WTC11 (cell line): ENCODE measurements around the gene HRAS. TPM values are rescaled to one million over a fixed set of nuclear protein-coding genes. Genes with fewer than 3 reads are reported as not detected.

ENCODE experiments used
- ATAC-seq: fragments of 200-7000 bp; cut with Tn5 transposase; 2 replicates; pipeline ENCODE4 v1.10.0; 2021; ENCODE audit warnings: mild to moderate bottlenecking, moderate library complexity
- CTCF ChIA-PET: fragments of 300-600 bp; sonication (Branson Sonifier 250); formaldehyde crosslinking; loops from one replicate; lab custom pipeline; 2021; ENCODE audit warnings: antibody characterized with exemption; lab: Charles Lee
- POLR2A ChIA-PET: fragments of 350-600 bp; sonication (Branson Sonifier 250); formaldehyde crosslinking; loops from one replicate; lab custom pipeline; 2021; ENCODE audit warnings: antibody characterized with exemption; lab: Charles Lee
- DNase-seq: peaks from one replicate; pipeline ENCODE4 v3.0.0; 2021; ENCODE audit warnings: low spot score
- H3K27ac Mint-ChIP-seq: 2 replicates; pipeline ENCODE4 v1.8.0; 2021; ENCODE audit warnings: mixed read lengths
- H3K27me3 Mint-ChIP-seq: 2 replicates; pipeline ENCODE4 v1.8.0; 2021; ENCODE audit warnings: low read depth, mild to moderate bottlenecking, moderate library complexity, mixed read lengths
- H3K36me3 Mint-ChIP-seq: 2 replicates; pipeline ENCODE4 v1.8.0; 2021; ENCODE audit warnings: mixed read lengths
- H3K4me1 Mint-ChIP-seq: 2 replicates; pipeline ENCODE4 v1.8.0; 2022; ENCODE audit warnings: mixed read lengths
- H3K4me3 Mint-ChIP-seq: 2 replicates; pipeline ENCODE4 v1.8.0; 2021; ENCODE audit warnings: mild to moderate bottlenecking, moderate library complexity, mixed read lengths
- H3K9me3 Mint-ChIP-seq: 2 replicates; pipeline ENCODE4 v1.8.0; 2021; ENCODE audit warnings: mixed read lengths
- E2F1 ChIP-seq: sonication (generic); formaldehyde crosslinking; IDR thresholded peaks from 2 replicates; pipeline ENCODE4 v1.8.0; 2022; ENCODE audit warnings: mild to moderate bottlenecking, missing genetic modification reagents
- ELF4 ChIP-seq: sonication (generic); formaldehyde crosslinking; IDR thresholded peaks from 2 replicates; pipeline ENCODE4 v1.8.1; 2022; ENCODE audit warnings: low read depth, mild to moderate bottlenecking, moderate library complexity, missing genetic modification reagents
- GRHL2 ChIP-seq: fragments of 250-450 bp; sonication (Bioruptor Pico); IDR thresholded peaks from 2 replicates; pipeline ENCODE4 v1.8.0; 2022; ENCODE audit warnings: mild to moderate bottlenecking, moderate library complexity; ENCODE audit not compliant: insufficient replicate concordance, severe bottlenecking
- MLX ChIP-seq: sonication (generic); formaldehyde crosslinking; IDR thresholded peaks from 2 replicates; pipeline ENCODE4 v1.8.1; 2023; ENCODE audit warnings: mild to moderate bottlenecking, missing genetic modification reagents, moderate library complexity
- MXD4 ChIP-seq: fragments of 250-450 bp; sonication (Bioruptor Pico); IDR thresholded peaks from 2 replicates; pipeline ENCODE4 v1.8.0; 2021; ENCODE audit warnings: mild to moderate bottlenecking, moderate library complexity, borderline replicate concordance
- MYBL2 ChIP-seq: sonication (generic); formaldehyde crosslinking; IDR thresholded peaks from 2 replicates; pipeline ENCODE4 v1.8.1; 2023; ENCODE audit warnings: mild to moderate bottlenecking, moderate library complexity, missing genetic modification reagents
- NFATC4 ChIP-seq: fragments of 250-450 bp; sonication (Bioruptor Pico); IDR thresholded peaks from 2 replicates; pipeline ENCODE4 v1.9.0; 2021; ENCODE audit warnings: mild to moderate bottlenecking
- NR2C2 ChIP-seq: sonication (generic); formaldehyde crosslinking; IDR thresholded peaks from 2 replicates; pipeline ENCODE4 v1.8.0; 2022; ENCODE audit warnings: mild to moderate bottlenecking, missing genetic modification reagents
- OVOL2 ChIP-seq: fragments of 250-450 bp; sonication (Bioruptor Pico); IDR thresholded peaks from 2 replicates; pipeline ENCODE4 v1.9.0; 2021; ENCODE audit warnings: mild to moderate bottlenecking, borderline replicate concordance
- ZBTB21 ChIP-seq: sonication (generic); formaldehyde crosslinking; IDR thresholded peaks from 2 replicates; pipeline ENCODE4 v1.8.1; 2023; ENCODE audit warnings: mild to moderate bottlenecking, missing genetic modification reagents, borderline replicate concordance
- ZNF416 ChIP-seq: fragments of 250-450 bp; sonication (Bioruptor Pico); IDR thresholded peaks from 2 replicates; pipeline ENCODE4 v1.9.0; 2021; ENCODE audit warnings: mild to moderate bottlenecking, inconsistent platforms
- total RNA-seq: library from RNA; stranded (reverse); gene quantifications from 3 replicates; pipeline ENCODE4 v1.2.3, GENCODE V29; 2021
- TF ChIP-seq, protein P1 (sequence below): sonication (generic); formaldehyde crosslinking; IDR thresholded peaks from 2 replicates; pipeline ENCODE4 v1.8.1; 2023; ENCODE audit warnings: mild to moderate bottlenecking, missing genetic modification reagents, borderline replicate concordance
- TF ChIP-seq, protein P2 (sequence below): sonication (generic); formaldehyde crosslinking; IDR thresholded peaks from 2 replicates; pipeline ENCODE4 v1.8.0; 2022; ENCODE audit warnings: missing genetic modification reagents
- TF ChIP-seq, protein P3 (sequence below): sonication (generic); formaldehyde crosslinking; conservative IDR thresholded peaks from 2 replicates; pipeline ENCODE4 v1.8.1; 2022; ENCODE audit warnings: mild to moderate bottlenecking, missing genetic modification reagents
- TF ChIP-seq, protein P4 (sequence below): sonication (generic); formaldehyde crosslinking; IDR thresholded peaks from 2 replicates; pipeline ENCODE4 v1.8.0; 2023; ENCODE audit warnings: missing genetic modification reagents

HRAS gene
- total RNA-seq, 1 experiment from 2014 or later: 62.4 TPM

- Mint-ChIP-seq H3K4me1 (no peaks in the 10 kb centered on the region), H3K27me3 (no peaks in the 10 kb centered on the region; the same call in 1 of the 2 replicates), H3K4me3 (no peak overlapping the region), H3K27ac (no peak overlapping the region), H3K36me3 (no peaks in the 10 kb centered on the region), H3K9me3 (no peaks in the 10 kb centered on the region)
- DNase-seq: no peak
- POLR2A ChIA-PET: no interaction called here
- ATAC-seq: no peak
- TF ChIP-seq ZBTB21 (CRISPR knock-in tag) (no peak), NR2C2 (CRISPR knock-in tag) (no peak), MXD4 (CRISPR knock-in tag) (no peak), NFATC4 (CRISPR knock-in tag) (no peak)
- CTCF ChIA-PET: interaction anchor here (1.0 kb wide), 1 partner anchor 143 kb away, joined by 3 read pairs; no protein-coding TSS in a partner anchor
Measured at GRCh38 chr11:550021-550745, 14.8 kb upstream of the HRAS start.

DNA sequence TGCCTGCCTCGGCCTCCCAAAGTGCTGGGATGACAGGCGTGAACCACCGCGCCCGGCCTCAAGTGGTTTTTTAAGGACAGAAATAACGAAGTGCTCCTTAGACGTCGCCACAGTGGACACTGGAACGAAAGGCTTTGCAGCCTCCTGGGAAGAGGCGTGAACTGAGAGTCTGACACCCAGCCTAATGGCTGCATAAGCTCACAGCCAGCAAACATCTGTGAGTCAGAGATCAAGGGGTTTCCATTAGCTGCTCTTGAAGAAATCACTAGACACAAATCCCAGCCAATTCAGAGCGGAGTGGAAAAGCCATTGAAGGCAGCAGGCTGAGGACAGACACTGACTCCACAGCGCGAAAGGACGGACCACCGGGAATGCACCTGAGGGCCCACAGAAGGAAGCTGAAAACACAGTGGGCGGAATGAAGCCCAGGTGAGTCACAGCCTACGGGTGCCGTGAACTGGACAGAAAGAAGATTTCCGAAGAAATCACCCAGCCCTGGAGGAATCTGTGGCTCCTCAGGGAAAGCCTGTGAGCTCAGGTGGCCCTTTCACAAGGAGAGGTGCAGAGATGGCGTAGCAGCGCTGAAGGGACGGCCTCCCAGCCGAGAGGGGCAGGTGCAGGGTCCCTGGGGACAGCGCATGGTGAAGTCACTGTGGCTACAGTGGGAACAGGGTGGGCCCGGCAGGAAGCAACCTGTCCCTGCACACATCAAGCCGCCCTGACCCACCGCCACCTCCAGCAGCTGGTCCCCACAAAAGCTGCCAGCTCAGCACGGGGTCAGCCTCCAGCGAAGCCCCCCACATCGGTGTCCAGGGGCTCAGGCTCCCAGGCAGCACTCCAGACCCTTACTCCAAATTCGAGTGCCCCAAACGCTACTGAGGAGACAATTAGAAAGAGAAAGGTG, 13.6 kb upstream of the HRAS start:
- no peaks in the 10 kb centered on the region for H3K4me1 Mint-ChIP-seq
- no peaks in the 10 kb centered on the region; the same call in 1 of the 2 replicates for H3K27me3 Mint-ChIP-seq
- H3K27ac Mint-ChIP-seq: peak overlapping the region; percentile 69
- no peaks in the 10 kb centered on the region for H3K36me3 Mint-ChIP-seq
- no peak for DNase-seq
- no peaks in the 10 kb centered on the region for H3K9me3 Mint-ChIP-seq
- no peak overlapping the region for H3K4me3 Mint-ChIP-seq
- POLR2A ChIA-PET: no interaction called here
- CTCF ChIA-PET: no interaction called here
- no peak for ATAC-seq
- TF ChIP-seq, protein P1, sequence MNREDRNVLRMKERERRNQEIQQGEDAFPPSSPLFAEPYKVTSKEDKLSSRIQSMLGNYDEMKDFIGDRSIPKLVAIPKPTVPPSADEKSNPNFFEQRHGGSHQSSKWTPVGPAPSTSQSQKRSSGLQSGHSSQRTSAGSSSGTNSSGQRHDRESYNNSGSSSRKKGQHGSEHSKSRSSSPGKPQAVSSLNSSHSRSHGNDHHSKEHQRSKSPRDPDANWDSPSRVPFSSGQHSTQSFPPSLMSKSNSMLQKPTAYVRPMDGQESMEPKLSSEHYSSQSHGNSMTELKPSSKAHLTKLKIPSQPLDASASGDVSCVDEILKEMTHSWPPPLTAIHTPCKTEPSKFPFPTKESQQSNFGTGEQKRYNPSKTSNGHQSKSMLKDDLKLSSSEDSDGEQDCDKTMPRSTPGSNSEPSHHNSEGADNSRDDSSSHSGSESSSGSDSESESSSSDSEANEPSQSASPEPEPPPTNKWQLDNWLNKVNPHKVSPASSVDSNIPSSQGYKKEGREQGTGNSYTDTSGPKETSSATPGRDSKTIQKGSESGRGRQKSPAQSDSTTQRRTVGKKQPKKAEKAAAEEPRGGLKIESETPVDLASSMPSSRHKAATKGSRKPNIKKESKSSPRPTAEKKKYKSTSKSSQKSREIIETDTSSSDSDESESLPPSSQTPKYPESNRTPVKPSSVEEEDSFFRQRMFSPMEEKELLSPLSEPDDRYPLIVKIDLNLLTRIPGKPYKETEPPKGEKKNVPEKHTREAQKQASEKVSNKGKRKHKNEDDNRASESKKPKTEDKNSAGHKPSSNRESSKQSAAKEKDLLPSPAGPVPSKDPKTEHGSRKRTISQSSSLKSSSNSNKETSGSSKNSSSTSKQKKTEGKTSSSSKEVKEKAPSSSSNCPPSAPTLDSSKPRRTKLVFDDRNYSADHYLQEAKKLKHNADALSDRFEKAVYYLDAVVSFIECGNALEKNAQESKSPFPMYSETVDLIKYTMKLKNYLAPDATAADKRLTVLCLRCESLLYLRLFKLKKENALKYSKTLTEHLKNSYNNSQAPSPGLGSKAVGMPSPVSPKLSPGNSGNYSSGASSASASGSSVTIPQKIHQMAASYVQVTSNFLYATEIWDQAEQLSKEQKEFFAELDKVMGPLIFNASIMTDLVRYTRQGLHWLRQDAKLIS (CRISPR knock-in tag): no peak
- TF ChIP-seq, all 79 proteins: peak for 0

DNA sequence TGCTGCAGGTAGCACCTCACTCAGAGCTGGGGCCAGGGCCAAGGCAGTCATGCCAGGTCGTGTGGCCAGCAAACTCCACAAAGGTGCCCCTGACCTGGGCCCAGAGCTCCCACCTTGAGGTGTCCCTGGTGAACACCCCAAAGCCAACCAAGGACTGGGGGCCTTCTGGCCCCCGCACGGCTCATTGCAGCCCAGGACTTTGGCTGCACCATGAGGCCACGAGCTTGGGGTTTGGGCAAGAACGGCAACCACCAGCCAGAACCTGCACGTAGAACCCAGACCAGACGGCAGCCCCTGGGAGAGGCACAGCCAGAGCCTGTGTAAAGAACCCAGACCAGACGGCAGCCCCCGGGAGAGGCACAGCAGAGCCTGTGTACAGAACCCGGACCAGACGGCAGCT, 9.8 kb upstream of the HRAS start:
- TF ChIP-seq E2F1 (CRISPR knock-in tag): no peak
- no peak for TF ChIP-seq MLX
- no peak for TF ChIP-seq MYBL2
- no peak for DNase-seq
- Mint-ChIP-seq H3K27me3 (no peaks in the 10 kb centered on the region; the same call in 1 of the 2 replicates), H3K36me3 (peaks cover 3% of the 10 kb centered on the region), H3K4me3 (no peak overlapping the region), H3K9me3 (no peaks in the 10 kb centered on the region), H3K27ac (no peak overlapping the region), H3K4me1 (no peaks in the 10 kb centered on the region)
- ChIA-PET POLR2A (no interaction called here), CTCF (interaction anchor here (1.2 kb wide), 1 partner anchor 10 kb away, joined by 5 read pairs; no protein-coding TSS in a partner anchor)
- ATAC-seq: no peak

- no peak overlapping the region for H3K27ac Mint-ChIP-seq
- DNase-seq (no peak), ATAC-seq (no peak)
- peaks cover 3% of the 10 kb centered on the region for H3K36me3 Mint-ChIP-seq
- CTCF ChIA-PET: interaction anchor here (2.5 kb wide), 1 partner anchor 10 kb away, joined by 7 read pairs; no protein-coding TSS in a partner anchor
- POLR2A ChIA-PET: no interaction called here
- H3K9me3 Mint-ChIP-seq: no peaks in the 10 kb centered on the region
- no peak overlapping the region for H3K4me3 Mint-ChIP-seq
- H3K4me1 Mint-ChIP-seq: no peaks in the 10 kb centered on the region
- no peaks in the 10 kb centered on the region; the same call in 1 of the 2 replicates for H3K27me3 Mint-ChIP-seq
- TF ChIP-seq, protein P2, sequence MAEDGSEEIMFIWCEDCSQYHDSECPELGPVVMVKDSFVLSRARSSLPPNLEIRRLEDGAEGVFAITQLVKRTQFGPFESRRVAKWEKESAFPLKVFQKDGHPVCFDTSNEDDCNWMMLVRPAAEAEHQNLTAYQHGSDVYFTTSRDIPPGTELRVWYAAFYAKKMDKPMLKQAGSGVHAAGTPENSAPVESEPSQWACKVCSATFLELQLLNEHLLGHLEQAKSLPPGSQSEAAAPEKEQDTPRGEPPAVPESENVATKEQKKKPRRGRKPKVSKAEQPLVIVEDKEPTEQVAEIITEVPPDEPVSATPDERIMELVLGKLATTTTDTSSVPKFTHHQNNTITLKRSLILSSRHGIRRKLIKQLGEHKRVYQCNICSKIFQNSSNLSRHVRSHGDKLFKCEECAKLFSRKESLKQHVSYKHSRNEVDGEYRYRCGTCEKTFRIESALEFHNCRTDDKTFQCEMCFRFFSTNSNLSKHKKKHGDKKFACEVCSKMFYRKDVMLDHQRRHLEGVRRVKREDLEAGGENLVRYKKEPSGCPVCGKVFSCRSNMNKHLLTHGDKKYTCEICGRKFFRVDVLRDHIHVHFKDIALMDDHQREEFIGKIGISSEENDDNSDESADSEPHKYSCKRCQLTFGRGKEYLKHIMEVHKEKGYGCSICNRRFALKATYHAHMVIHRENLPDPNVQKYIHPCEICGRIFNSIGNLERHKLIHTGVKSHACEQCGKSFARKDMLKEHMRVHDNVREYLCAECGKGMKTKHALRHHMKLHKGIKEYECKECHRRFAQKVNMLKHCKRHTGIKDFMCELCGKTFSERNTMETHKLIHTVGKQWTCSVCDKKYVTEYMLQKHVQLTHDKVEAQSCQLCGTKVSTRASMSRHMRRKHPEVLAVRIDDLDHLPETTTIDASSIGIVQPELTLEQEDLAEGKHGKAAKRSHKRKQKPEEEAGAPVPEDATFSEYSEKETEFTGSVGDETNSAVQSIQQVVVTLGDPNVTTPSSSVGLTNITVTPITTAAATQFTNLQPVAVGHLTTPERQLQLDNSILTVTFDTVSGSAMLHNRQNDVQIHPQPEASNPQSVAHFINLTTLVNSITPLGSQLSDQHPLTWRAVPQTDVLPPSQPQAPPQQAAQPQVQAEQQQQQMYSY (CRISPR knock-in tag): no peak
- no peak for TF ChIP-seq ELF4 (CRISPR knock-in tag)
- no peak for TF ChIP-seq ZNF416
- TF ChIP-seq, protein P3, sequence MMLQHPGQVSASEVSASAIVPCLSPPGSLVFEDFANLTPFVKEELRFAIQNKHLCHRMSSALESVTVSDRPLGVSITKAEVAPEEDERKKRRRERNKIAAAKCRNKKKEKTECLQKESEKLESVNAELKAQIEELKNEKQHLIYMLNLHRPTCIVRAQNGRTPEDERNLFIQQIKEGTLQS: no peak
- TF ChIP-seq GRHL2 (CRISPR knock-in tag): no peak
- TF ChIP-seq OVOL2 (CRISPR knock-in tag): no peak
- TF ChIP-seq, protein P4, sequence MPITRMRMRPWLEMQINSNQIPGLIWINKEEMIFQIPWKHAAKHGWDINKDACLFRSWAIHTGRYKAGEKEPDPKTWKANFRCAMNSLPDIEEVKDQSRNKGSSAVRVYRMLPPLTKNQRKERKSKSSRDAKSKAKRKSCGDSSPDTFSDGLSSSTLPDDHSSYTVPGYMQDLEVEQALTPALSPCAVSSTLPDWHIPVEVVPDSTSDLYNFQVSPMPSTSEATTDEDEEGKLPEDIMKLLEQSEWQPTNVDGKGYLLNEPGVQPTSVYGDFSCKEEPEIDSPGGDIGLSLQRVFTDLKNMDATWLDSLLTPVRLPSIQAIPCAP (CRISPR knock-in tag): no peak
Measured at GRCh38 chr11:544817-545166, 9.4 kb upstream of the HRAS start.
